CD4-positive, alpha-beta memory T cell (primary cell): ENCODE measurements around the gene LYPD3. TPM values are rescaled to one million over a fixed set of nuclear protein-coding genes. Genes with fewer than 3 reads are reported as not detected.
A peak's percentile ranks its signal among the peaks of the same experiment; 100 is the strongest.

Experiments used
- CTCF ChIA-PET: fragments of 350-600 bp; sonication (Branson Sonifier 250); formaldehyde crosslinking; loops from one replicate; lab custom pipeline; 2021; ENCODE audit warnings: inconsistent platforms; ENCODE audit not compliant: partially characterized antibody; lab: Charles Lee
- POLR2A ChIA-PET: fragments of 350-600 bp; sonication (Branson Sonifier 250); formaldehyde crosslinking; loops from one replicate; lab custom pipeline; 2021; ENCODE audit not compliant: partially characterized antibody; lab: Charles Lee
- DNase-seq, 5 donors: peaks; one replicate each; pipeline versions ENCODE4 v3.0.0 to v3.0.0-alpha.2; 2020 to 2022; ENCODE audit warnings: mixed read lengths in 1 of 5
- H3K27ac ChIP-seq: one replicate; pipeline ENCODE4 v1.7.0; 2013; ENCODE audit warnings: low read depth, low read length
- H3K27me3 ChIP-seq: 2 replicates; pipeline ENCODE4 v1.7.0; 2013; ENCODE audit warnings: mild to moderate bottlenecking, low read length, moderate library complexity; ENCODE audit not compliant: insufficient read depth
- H3K36me3 ChIP-seq: 2 replicates; pipeline ENCODE4 v1.7.0; 2013; ENCODE audit warnings: mild to moderate bottlenecking, low read length, moderate library complexity; ENCODE audit not compliant: insufficient read depth
- H3K4me1 ChIP-seq: 2 replicates; pipeline ENCODE4 v1.7.0; 2013; ENCODE audit warnings: mild to moderate bottlenecking, low read length, moderate library complexity; ENCODE audit not compliant: insufficient read depth
- H3K4me3 ChIP-seq, 2 donors: one replicate each; pipeline ENCODE4 v1.7.0; 2013; ENCODE audit warnings: low read length in 2 of 2, mild to moderate bottlenecking in 1 of 2
- H3K9me3 ChIP-seq, 2 donors: one replicate each; pipeline ENCODE4 v1.7.0; 2013; ENCODE audit warnings: low read length in 2 of 2, control low read depth in 1 of 2; ENCODE audit not compliant: control insufficient read depth in 1 of 2
- H3K27ac Mint-ChIP-seq, 7 donors: one replicate each; pipeline ENCODE4 v1.8.0; 2020 to 2021; ENCODE audit warnings: mixed read lengths in 7 of 7, mild to moderate bottlenecking in 6 of 7, inconsistent platforms in 3 of 7, moderate library complexity in 3 of 7
- H3K27me3 Mint-ChIP-seq, 2 donors: one replicate each; pipeline ENCODE4 v1.8.0; 2020 to 2021; ENCODE audit warnings: mixed read lengths in 2 of 2
- H3K36me3 Mint-ChIP-seq, 2 donors: one replicate each; pipeline ENCODE4 v1.8.0; 2020 to 2021; ENCODE audit warnings: mixed read lengths in 2 of 2, inconsistent platforms in 1 of 2, mild to moderate bottlenecking in 1 of 2
- H3K4me1 Mint-ChIP-seq, 4 donors: one replicate each; pipeline ENCODE4 v1.8.0; 2020 to 2021; ENCODE audit warnings: mixed read lengths in 4 of 4, mild to moderate bottlenecking in 1 of 4
- H3K4me3 Mint-ChIP-seq, 8 donors: one replicate each; pipeline ENCODE4 v1.8.0; 2020 to 2021; ENCODE audit warnings: mixed read lengths in 8 of 8, mild to moderate bottlenecking in 7 of 8, moderate library complexity in 6 of 8, inconsistent platforms in 3 of 8
- H3K9me3 Mint-ChIP-seq, 8 donors: one replicate each; pipeline ENCODE4 v1.8.0; 2020 to 2021; ENCODE audit warnings: mixed read lengths in 8 of 8, mild to moderate bottlenecking in 5 of 8, inconsistent platforms in 3 of 8, moderate library complexity in 1 of 8
- intact Hi-C: fragments of 100-400 bp; cut with micrococcal nuclease; formaldehyde crosslinking; loops from one replicate; pipeline ENCODE4 v1.15.1; 2023
- polyA plus RNA-seq, 2 donors: library from polyadenylated mRNA; unstranded; fragments of 300-500 nt; fragmentation: Illumina TruSeq; gene quantifications; one replicate each; pipeline ENCODE4 v1.2.3, GENCODE V29; 2021
- total RNA-seq, 2 experiments: library from RNA; stranded (reverse); gene quantifications; one replicate each; pipeline ENCODE4 v1.2.3, GENCODE V29; 2021

LYPD3 gene
- total and polyA plus RNA-seq, 4 experiments from 2014 or later = 3.3 to 5.9 (median 4.1) TPM

DNA sequence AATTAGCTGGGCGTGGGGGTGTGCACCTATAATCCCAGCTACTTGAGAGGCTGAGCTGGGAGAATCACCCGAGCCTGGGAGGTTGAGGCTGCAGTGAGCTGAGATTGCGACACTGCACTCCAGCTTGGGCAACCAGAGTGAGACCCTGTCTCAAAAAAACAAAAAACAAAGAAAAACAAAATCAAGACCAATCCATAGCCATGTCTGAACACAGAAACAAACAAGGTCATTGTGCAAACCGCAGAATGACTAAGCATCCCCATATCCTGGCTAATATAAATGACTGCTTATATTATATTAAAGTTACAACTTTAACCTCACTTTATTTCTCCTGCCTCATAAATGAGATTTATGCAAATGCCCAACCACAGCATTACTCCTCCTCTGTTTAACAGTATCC is 2.3 kb upstream of the LYPD3 start:
- POLR2A ChIA-PET = interaction anchor here (0.7 to 1.3 kb wide), 3 partner anchors 15 to 36 kb away, joined by 3 read pairs; no protein-coding TSS in a partner anchor
- no peaks in the 10 kb centered on the region for H3K36me3 ChIP-seq

DNA sequence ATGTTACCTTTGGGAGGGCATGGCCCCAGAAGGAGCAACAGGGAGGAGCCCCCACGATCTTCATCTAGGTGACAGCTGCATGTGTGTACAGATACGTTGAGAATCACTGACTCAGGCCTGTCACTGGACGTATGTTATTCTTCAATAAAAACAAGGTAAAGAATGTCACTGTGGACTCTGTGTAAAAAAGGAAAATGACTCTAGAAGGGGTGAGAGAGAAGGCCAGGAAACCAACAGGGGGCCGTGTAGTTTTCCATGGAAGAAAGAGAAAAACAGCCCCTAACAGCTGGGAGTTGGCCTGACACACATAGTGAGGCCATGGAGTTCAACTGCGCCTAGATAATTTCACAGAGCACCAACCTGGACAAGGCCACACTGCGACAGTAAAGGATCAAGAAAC is 1.9 kb upstream of the LYPD3 start:
- intact Hi-C loops = no loop called here
- H3K9me3 Mint-ChIP-seq = no peaks in the 10 kb centered on the region
- Histone ChIP-seq H3K4me1 (peaks cover 54% of the 10 kb centered on the region), H3K9me3 (no peaks in the 10 kb centered on the region), H3K27me3 (no peaks in the 10 kb centered on the region), H3K36me3 (no peaks in the 10 kb centered on the region), H3K27ac (no peak overlapping the region), H3K4me3 (no peak overlapping the region)
- no peaks in the 10 kb centered on the region for H3K27me3 Mint-ChIP-seq
- POLR2A ChIA-PET = interaction anchor here (0.9 to 1.3 kb wide), 2 partner anchors 20 to 37 kb away, joined by 3 read pairs; no protein-coding TSS in a partner anchor
- CTCF ChIA-PET = interaction anchor here (2.3 kb wide), 1 partner anchor 20 kb away, joined by 16 read pairs; no protein-coding TSS in a partner anchor
- peaks cover 36 to 69% (median 52%) of the 10 kb centered on the region in 4 donors for H3K4me1 Mint-ChIP-seq
- peaks cover 0 to 2% of the 10 kb centered on the region in 2 donors for H3K36me3 Mint-ChIP-seq
- peak overlapping the region in 5 of 8 donors; percentile 2 to 73 (median 17) for H3K4me3 Mint-ChIP-seq
- DNase-seq = no peak
- H3K27ac Mint-ChIP-seq = peak overlapping the region in 6 of 7 donors; percentile 57 to 98 (median 82)

More for the DNA sequence above, 2.3 kb upstream of the LYPD3 start:
- H3K4me3 Mint-ChIP-seq = peak overlapping the region in 5 of 8 donors; percentile 28 to 76 (median 43)
- Histone ChIP-seq H3K4me3 (no peak overlapping the region), H3K27ac (peak overlapping the region; percentile 62), H3K27me3 (no peaks in the 10 kb centered on the region), H3K4me1 (peaks cover 52% of the 10 kb centered on the region), H3K9me3 (no peaks in the 10 kb centered on the region)
- CTCF ChIA-PET = interaction anchor here (2.3 kb wide), 1 partner anchor 20 kb away, joined by 16 read pairs; no protein-coding TSS in a partner anchor
- H3K4me1 Mint-ChIP-seq = peaks cover 36 to 67% (median 50%) of the 10 kb centered on the region in 4 donors
- no peak for DNase-seq
- H3K27me3 Mint-ChIP-seq = no peaks in the 10 kb centered on the region
- H3K36me3 Mint-ChIP-seq = peaks cover 0 to 2% of the 10 kb centered on the region in 2 donors
- no peaks in the 10 kb centered on the region for H3K9me3 Mint-ChIP-seq
- H3K27ac Mint-ChIP-seq = peak overlapping the region; percentile 82 to 98 (median 97)
- intact Hi-C loops = no loop called here

DNA sequence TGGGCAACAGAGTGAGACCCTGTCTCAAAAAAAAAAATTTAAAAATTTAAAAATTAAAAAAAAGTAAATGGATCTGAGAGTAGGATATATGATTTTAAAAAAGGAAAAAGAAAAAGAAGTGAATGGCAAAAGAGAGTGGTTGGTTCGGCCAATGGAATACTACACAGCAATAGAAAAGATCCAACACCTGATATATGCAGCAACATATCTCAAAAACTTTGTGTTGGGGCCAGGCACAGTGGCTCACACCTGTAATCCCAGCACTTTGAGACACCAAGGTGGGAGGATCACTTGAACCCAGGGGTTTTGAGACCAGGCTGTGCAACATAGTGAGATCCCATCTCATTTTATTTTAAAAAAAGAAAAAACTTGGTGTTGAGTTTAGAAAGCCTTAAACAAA is 1.4 kb upstream of the LYPD3 start:
- no peaks in the 10 kb centered on the region for H3K36me3 ChIP-seq
- Mint-ChIP-seq H3K27ac (peak overlapping the region in 4 of 7 donors; percentile 57 to 97 (median 82)), H3K9me3 (no peaks in the 10 kb centered on the region), H3K4me3 (no peak overlapping the region), H3K36me3 (peaks cover 0 to 2% of the 10 kb centered on the region in 2 donors), H3K4me1 (peaks cover 40 to 73% (median 56%) of the 10 kb centered on the region in 4 donors), H3K27me3 (no peaks in the 10 kb centered on the region)
- no peaks in the 10 kb centered on the region for H3K9me3 ChIP-seq
- intact Hi-C loops = no loop called here
- peaks cover 58% of the 10 kb centered on the region for H3K4me1 ChIP-seq
- POLR2A ChIA-PET = interaction anchor here (1.3 to 4.9 kb wide), 3 partner anchors 27 to 37 kb away, joined by 3 to 107 read pairs (median 76); partner anchors contain the start of gene PHLDB3
- H3K27me3 ChIP-seq = no peaks in the 10 kb centered on the region
- no peak for DNase-seq
- no peak overlapping the region for H3K4me3 ChIP-seq
- no peak overlapping the region for H3K27ac ChIP-seq
- CTCF ChIA-PET = interaction anchor here (1.1 kb wide), 1 partner anchor 58 kb away, joined by 4 read pairs; no protein-coding TSS in a partner anchor

DNA sequence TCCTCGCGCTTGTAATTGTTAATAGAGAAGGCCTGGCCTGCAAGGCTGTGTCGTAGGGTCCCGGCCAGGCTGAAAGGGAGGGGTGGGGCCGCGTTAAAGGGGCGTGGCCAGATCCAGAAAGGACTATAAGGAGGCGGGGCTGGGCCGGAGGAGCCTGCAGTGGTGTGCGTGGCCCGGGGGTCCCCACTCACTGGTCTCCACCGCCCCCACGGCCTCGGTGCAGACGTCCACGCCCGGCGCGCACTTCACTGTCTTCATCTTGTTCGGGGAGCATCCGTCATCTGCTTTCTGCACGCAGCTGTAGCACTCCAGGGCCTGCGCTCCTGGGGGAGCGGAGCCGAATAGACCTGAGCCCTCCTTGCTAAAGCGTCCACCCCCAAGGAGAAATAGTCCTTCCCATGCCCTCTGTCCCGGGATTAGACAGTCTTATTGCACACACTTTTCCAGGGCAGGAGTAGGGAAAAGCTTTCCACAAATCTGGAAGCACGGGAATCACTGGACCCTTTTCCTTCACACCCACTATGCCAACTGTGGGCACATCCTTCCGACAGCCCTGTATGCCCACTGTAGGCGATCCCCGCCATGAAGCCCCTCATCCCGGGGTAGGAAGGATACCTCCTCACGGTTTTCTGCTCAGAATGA is 1.2 kb downstream of the LYPD3 start:
- peaks cover 0 to 2% of the 10 kb centered on the region in 2 donors for H3K36me3 Mint-ChIP-seq
- CTCF ChIA-PET = interaction anchor here (0.7 to 4.0 kb wide), 9 partner anchors 10 to 130 kb away, joined by 3 to 34 read pairs (median 17); partner anchors contain the start of gene PHLDB3
- H3K4me1 Mint-ChIP-seq = peaks cover 32 to 71% (median 50%) of the 10 kb centered on the region in 4 donors
- Histone ChIP-seq H3K9me3 (no peaks in the 10 kb centered on the region), H3K27me3 (no peaks in the 10 kb centered on the region), H3K4me3 (peak overlapping the region; percentile 79 to 98), H3K27ac (peak overlapping the region; percentile 80), H3K4me1 (peaks cover 41% of the 10 kb centered on the region), H3K36me3 (no peaks in the 10 kb centered on the region)
- POLR2A ChIA-PET = interaction anchor here (0.8 to 4.9 kb wide), 25 partner anchors 10 to 204 kb away, joined by 3 to 107 read pairs (median 5); partner anchors contain the start of genes ETHE1, IRGQ, PHLDB3 and PINLYP
- H3K4me3 Mint-ChIP-seq = peak overlapping the region; percentile 90 to 98 (median 94)
- H3K27me3 Mint-ChIP-seq = no peaks in the 10 kb centered on the region
- intact Hi-C loops = loop anchor here (5.0 kb wide), 1 partner anchor 133 kb away; the partner anchor contains the start of genes IRGQ and ZNF576
- DNase-seq = no peak
- H3K9me3 Mint-ChIP-seq = no peaks in the 10 kb centered on the region
- peak overlapping the region; percentile 95 to 100 (median 99) for H3K27ac Mint-ChIP-seq

DNA sequence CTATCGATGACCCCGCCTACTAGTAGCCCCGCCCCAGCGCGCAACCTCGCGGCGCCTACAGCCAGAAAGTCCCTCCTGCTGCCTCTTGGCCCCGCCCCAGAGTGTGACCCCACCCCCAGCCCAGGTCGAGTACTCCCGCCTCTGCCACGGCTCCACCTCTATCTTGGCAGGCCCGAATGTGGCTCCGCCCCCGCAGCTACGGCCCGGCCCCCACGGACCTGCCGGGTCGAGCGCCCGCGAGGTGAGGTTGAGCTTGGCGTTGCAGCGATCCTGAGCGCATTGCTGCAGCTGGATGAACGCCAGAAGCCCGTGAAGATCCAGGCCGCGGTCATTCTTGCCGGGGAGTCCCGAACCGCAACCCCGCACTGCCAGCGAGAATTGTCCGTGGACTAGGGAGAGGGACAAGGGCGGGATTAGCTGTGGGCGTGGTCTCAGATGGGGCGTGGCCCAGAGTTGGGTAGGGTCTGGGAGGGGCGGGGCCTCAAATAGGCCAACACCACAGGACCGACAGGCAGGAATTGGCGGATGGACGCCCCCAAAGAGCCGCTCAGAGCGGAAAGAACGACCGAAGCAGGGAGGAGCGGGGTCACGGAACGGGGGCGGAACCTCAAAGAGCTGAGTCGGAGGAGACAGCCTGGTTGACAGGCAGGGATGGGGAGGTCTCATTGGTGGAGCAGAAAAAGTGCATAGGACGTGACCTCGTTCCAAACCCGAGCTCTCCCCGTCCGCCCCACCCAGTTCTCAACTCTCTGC is 1.9 kb downstream of the LYPD3 start:
- ChIA-PET POLR2A (interaction anchor here (0.8 to 4.9 kb wide), 27 partner anchors 11 to 205 kb away, joined by 3 to 107 read pairs (median 5); partner anchors contain the start of genes ETHE1, IRGQ, PHLDB3 and PINLYP), CTCF (interaction anchor here (0.7 to 4.0 kb wide), 14 partner anchors 11 to 133 kb away, joined by 3 to 34 read pairs (median 4); partner anchors contain the start of genes IRGQ, PHLDB3 and ZNF576)
- intact Hi-C loops = loop anchor here (1.0 to 5.0 kb wide), 5 partner anchors 12 to 205 kb away; partner anchors contain the start of genes IRGQ, PHLDB3 and ZNF576
- Histone ChIP-seq H3K36me3 (no peaks in the 10 kb centered on the region), H3K4me1 (peaks cover 34% of the 10 kb centered on the region), H3K27ac (peak overlapping the region; percentile 80), H3K27me3 (no peaks in the 10 kb centered on the region), H3K4me3 (peak overlapping the region; percentile 79 to 98), H3K9me3 (no peaks in the 10 kb centered on the region)
- peaks cover 25 to 64% (median 43%) of the 10 kb centered on the region in 4 donors for H3K4me1 Mint-ChIP-seq
- H3K27ac Mint-ChIP-seq = peak overlapping the region; percentile 95 to 100 (median 99)
- H3K9me3 Mint-ChIP-seq = no peaks in the 10 kb centered on the region
- H3K27me3 Mint-ChIP-seq = no peaks in the 10 kb centered on the region
- peak overlapping the region; percentile 90 to 98 (median 94) for H3K4me3 Mint-ChIP-seq
- peak; percentile 98 to 100 (median 98) for DNase-seq
- peaks cover 0 to 2% of the 10 kb centered on the region in 2 donors for H3K36me3 Mint-ChIP-seq

DNA sequence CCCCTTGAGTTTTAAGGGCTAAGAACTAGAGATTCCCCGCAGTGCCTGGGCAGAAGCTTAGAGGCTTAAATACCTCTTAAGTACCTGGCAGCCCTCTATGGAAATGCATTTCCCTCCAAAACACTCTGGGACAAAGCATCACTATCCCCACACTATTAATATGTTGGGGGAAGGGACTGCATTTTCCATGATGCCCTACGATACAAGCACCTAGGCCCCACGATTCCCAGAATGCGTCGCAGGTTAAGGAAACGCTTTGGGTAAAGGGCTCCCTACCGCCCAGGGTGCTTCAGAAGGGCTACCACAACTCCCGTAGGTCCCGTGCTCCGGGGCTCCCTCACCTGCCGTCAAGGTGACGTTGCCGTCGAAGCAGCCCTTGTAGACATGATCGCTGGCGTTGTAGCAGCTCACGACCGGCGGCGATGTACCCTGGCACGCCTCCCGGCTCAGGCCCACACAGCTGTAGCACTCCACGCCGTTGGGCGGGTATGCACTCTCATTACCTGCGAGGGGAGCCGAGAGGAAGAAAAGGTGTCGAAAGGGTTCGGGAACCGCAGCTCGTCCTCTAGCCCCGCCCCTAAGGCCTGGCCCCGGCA is 2.5 kb downstream of the LYPD3 start:
- ChIA-PET POLR2A (interaction anchor here (0.9 to 4.9 kb wide), 20 partner anchors 12 to 206 kb away, joined by 3 to 107 read pairs (median 9); partner anchors contain the start of genes ETHE1, IRGQ, PHLDB3 and PINLYP), CTCF (interaction anchor here (0.9 to 4.0 kb wide), 12 partner anchors 12 to 133 kb away, joined by 3 to 34 read pairs (median 6); partner anchors contain the start of genes IRGQ, PHLDB3 and ZNF576)
- H3K9me3 ChIP-seq = no peaks in the 10 kb centered on the region
- Mint-ChIP-seq H3K4me3 (peak overlapping the region; percentile 90 to 98 (median 94)), H3K27ac (peak overlapping the region; percentile 95 to 100 (median 99)), H3K9me3 (no peaks in the 10 kb centered on the region), H3K36me3 (peaks cover 0 to 2% of the 10 kb centered on the region in 2 donors), H3K4me1 (peaks cover 21 to 57% (median 37%) of the 10 kb centered on the region in 4 donors), H3K27me3 (no peaks in the 10 kb centered on the region)
- peak overlapping the region; percentile 34 to 98 for H3K4me3 ChIP-seq
- intact Hi-C loops = loop anchor here (1.0 to 5.0 kb wide), 5 partner anchors 12 to 205 kb away; partner anchors contain the start of genes IRGQ, PHLDB3 and ZNF576
- peaks cover 27% of the 10 kb centered on the region for H3K4me1 ChIP-seq
- H3K27ac ChIP-seq = peak overlapping the region; percentile 80
- DNase-seq = no peak
- H3K27me3 ChIP-seq = no peaks in the 10 kb centered on the region
- no peaks in the 10 kb centered on the region for H3K36me3 ChIP-seq
